A549 treated with CORT108297 at 1 μM for 4 hours (cell line): ENCODE measurements around the gene CCDC171. TPM values are rescaled to one million over a fixed set of nuclear protein-coding genes. Genes with fewer than 3 reads are reported as not detected.

ENCODE experiments used
- total RNA-seq: library from RNA; stranded (reverse); fragments of 200-300 nt; extraction: Qiagen RNA extraction; gene quantifications from 5 replicates; pipeline ENCODE4 v1.2.3, GENCODE V29; 2022

The CCDC171 gene
- total RNA-seq: 0.30 to 0.51 TPM (median 0.35 TPM) in 5 replicates

DNA sequence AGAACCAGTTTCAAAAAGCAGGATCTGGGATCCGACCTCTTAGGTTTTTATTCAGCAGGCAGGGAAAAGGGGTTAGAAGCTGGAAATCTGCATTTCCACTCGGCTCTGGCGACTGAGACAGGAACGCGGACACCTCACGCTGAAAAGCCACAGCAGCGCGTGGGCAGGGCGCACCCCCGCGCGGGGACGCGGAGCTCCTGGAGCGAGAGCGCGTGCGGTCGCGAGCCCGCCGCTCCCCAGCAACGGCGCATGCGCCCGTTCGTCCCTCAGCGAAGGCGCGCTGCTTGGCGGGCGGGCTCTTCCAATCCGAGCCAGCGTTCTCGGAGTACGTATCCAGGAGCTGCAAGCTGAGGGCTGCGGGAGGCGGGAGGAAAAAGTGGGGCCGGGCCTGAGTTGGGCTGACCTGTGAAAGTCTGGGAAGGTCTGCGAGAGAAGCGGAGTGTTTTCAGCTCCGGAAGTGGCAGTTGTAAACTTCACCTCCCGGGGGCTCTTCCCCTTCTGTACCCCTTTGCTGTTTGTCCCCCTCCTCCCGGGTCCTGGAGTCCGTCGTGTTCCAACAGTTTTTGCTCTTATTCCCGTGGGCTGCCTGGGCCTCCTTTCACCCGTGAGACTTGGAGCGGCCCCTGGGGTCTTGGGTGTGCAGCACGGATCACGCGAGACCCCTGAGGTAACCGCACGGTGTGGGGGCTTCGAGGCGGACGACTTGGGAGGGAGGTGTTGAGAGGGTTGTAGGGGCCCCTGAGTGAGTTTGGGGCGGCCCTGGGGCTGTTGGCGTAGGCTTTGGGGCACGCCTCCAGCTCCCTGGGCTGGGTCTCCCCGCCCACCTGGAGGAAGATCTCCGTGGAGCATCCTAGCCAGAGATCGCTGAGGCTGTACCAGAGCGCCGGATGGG lies at the start of gene CCDC171:
TSS of gene CCDC171 (plus strand) at position 408 of the 892 bp plus-strand sequence. CDS start 11,046 bp downstream, outside the sequence.

DNA sequence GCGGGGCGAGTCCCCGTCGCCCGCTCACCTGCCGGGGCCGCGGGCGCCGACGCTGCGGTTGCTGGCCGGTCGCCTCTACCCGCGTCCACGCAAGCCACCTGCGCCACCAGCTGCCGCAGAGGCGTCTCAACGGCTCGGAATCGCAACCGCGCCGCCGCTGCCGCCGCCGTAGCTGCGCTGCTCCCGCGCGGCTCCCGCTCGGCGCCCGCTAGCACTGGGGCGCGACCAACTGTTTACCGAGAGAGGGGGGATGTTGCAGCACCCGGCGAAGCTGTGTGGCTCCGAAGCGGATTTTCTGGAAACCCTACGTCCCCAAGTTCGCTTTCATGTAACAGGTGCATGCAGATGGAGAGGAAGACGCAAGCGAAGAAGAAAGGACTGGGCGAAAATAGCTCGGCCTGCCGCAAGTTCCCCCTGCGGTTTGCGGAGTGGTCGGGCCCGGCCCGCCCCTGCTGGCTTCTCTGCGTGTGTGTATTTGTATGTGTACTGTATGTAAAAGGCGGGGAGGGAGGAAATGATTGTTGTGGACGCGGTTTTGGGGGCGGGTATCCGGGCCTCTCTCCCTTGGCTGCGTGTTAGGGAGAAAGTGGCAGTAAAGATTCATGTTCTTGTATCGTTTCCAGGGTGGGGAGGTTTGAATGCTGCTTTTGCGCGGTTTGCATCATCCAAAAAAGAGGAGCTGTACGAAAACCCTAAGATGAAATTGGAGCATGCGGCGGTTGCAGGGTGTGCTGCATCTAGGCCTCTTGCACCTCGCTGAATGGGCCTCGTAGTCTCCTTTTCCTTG lies 41.9 kb upstream of the CCDC171 start, which contains the start of gene PSIP1:
TSS of gene PSIP1 (minus strand) at position 182 of the 787 bp plus-strand sequence. CDS start 782 bp downstream, outside the sequence.

Other genes with a start within 250 kb of the CCDC171 start
- gene TTC39B, start 245.8 kb upstream of the CCDC171 start, total RNA-seq: 0.67 to 0.96 TPM (median 0.87 TPM) in 5 replicates
- 13.7 to 19.8 TPM (median 18.4 TPM) in 5 replicates for gene SNAPC3, start 130.2 kb upstream of the CCDC171 start, total RNA-seq
- gene PSIP1, start 42.1 kb upstream of the CCDC171 start, total RNA-seq: 49.7 to 66.2 TPM (median 58.3 TPM) in 5 replicates